ENCODE data around the gene RAB35. TPM values are rescaled to one million over a fixed set of nuclear protein-coding genes. Genes with fewer than 3 reads are reported as not detected.

The RAB35 gene
- total RNA-seq, 1 donor = 25.0 TPM

GRCh38 chr12:120095736-120096135 is 20.8 kb downstream of the RAB35 start:
- no peaks in the 10 kb centered on the region for H3K27me3 ChIP-seq (ENCODE audit: insufficient read depth, low read length)
- DNase-seq (ENCODE audit: insufficient read length, low spot score, missing footprints) = peak; percentile 86
- H3K27ac ChIP-seq (ENCODE audit: low read depth, low read length) = no peak overlapping the region
- no peaks in the 10 kb centered on the region for H3K4me1 ChIP-seq (ENCODE audit: insufficient read depth, low read length)
- TF ChIP-seq, protein P1, sequence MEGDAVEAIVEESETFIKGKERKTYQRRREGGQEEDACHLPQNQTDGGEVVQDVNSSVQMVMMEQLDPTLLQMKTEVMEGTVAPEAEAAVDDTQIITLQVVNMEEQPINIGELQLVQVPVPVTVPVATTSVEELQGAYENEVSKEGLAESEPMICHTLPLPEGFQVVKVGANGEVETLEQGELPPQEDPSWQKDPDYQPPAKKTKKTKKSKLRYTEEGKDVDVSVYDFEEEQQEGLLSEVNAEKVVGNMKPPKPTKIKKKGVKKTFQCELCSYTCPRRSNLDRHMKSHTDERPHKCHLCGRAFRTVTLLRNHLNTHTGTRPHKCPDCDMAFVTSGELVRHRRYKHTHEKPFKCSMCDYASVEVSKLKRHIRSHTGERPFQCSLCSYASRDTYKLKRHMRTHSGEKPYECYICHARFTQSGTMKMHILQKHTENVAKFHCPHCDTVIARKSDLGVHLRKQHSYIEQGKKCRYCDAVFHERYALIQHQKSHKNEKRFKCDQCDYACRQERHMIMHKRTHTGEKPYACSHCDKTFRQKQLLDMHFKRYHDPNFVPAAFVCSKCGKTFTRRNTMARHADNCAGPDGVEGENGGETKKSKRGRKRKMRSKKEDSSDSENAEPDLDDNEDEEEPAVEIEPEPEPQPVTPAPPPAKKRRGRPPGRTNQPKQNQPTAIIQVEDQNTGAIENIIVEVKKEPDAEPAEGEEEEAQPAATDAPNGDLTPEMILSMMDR (IDR thresholded peaks at IDR 0.05; ENCODE audit: extremely low read depth, low read depth, low read length) = no peak
- H2AFZ ChIP-seq (ENCODE audit: low read length) = no peak overlapping the region
- no peak overlapping the region for H3K4me2 ChIP-seq (ENCODE audit: insufficient read depth, low read length)
- H4K20me1 ChIP-seq (ENCODE audit: insufficient read depth, low read length) = peaks cover 25% of the 10 kb centered on the region
- peaks cover 44% of the 10 kb centered on the region for H3K36me3 ChIP-seq (ENCODE audit: insufficient read depth, low read length)
- H3K79me2 ChIP-seq (ENCODE audit: insufficient read depth, low read length) = peaks cover 28% of the 10 kb centered on the region
- H3K9me3 ChIP-seq (ENCODE audit: low read depth, low read length) = no peaks in the 10 kb centered on the region
- H3K4me3 ChIP-seq (ENCODE audit: insufficient read depth, low read length) = no peak overlapping the region

DNA sequence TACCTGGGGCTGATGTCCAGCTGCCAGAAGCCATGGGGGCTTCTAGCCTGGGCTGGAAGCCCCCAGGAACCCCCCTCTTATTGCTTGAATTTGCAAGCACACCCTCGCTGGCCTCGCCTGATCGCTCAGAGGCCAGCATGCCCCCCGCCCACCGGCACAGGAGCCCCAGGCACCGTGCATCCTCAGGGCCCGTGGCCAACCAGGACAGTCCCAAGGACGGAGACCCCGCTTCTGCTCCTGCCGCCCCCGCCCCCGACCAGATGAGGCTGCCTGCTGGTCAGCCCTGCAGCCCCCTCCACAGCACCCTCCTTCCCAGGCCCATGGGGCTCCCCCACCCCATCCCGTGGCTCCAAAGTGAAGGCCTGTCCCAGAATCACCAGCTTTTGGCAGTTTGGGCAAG is 21.2 kb downstream of the RAB35 start:
- Histone ChIP-seq H4K20me1 (ENCODE audit: insufficient read depth, low read length) (peaks cover 21% of the 10 kb centered on the region), H3K4me3 (ENCODE audit: insufficient read depth, low read length) (no peak overlapping the region), H3K79me2 (ENCODE audit: insufficient read depth, low read length) (peaks cover 24% of the 10 kb centered on the region), H3K27ac (ENCODE audit: low read depth, low read length) (no peak overlapping the region), H3K27me3 (ENCODE audit: insufficient read depth, low read length) (no peaks in the 10 kb centered on the region), H2AFZ (ENCODE audit: low read length) (no peak overlapping the region), H3K36me3 (ENCODE audit: insufficient read depth, low read length) (peaks cover 40% of the 10 kb centered on the region), H3K9me3 (ENCODE audit: low read depth, low read length) (no peaks in the 10 kb centered on the region), H3K4me1 (ENCODE audit: insufficient read depth, low read length) (no peaks in the 10 kb centered on the region), H3K4me2 (ENCODE audit: insufficient read depth, low read length) (no peak overlapping the region)
- TF ChIP-seq, protein P1 (IDR thresholded peaks at IDR 0.05; ENCODE audit: extremely low read depth, low read depth, low read length) = no peak
- no peak for DNase-seq (ENCODE audit: insufficient read length, low spot score, missing footprints)

GRCh38 chr12:120094485-120094884 is 22.1 kb downstream of the RAB35 start:
- H3K9me3 ChIP-seq (ENCODE audit: low read depth, low read length) = no peaks in the 10 kb centered on the region
- H3K4me1 ChIP-seq (ENCODE audit: insufficient read depth, low read length) = no peaks in the 10 kb centered on the region
- H3K36me3 ChIP-seq (ENCODE audit: insufficient read depth, low read length) = peaks cover 38% of the 10 kb centered on the region
- H3K4me3 ChIP-seq (ENCODE audit: insufficient read depth, low read length) = no peak overlapping the region
- H4K20me1 ChIP-seq (ENCODE audit: insufficient read depth, low read length) = peaks cover 17% of the 10 kb centered on the region
- H3K4me2 ChIP-seq (ENCODE audit: insufficient read depth, low read length) = no peak overlapping the region
- peak; percentile 68 for DNase-seq (ENCODE audit: insufficient read length, low spot score, missing footprints)
- no peak overlapping the region for H3K27ac ChIP-seq (ENCODE audit: low read depth, low read length)
- no peaks in the 10 kb centered on the region for H3K27me3 ChIP-seq (ENCODE audit: insufficient read depth, low read length)
- H2AFZ ChIP-seq (ENCODE audit: low read length) = no peak overlapping the region
- TF ChIP-seq, protein P1 (IDR thresholded peaks at IDR 0.05; ENCODE audit: extremely low read depth, low read depth, low read length) = no peak
- peaks cover 15% of the 10 kb centered on the region for H3K79me2 ChIP-seq (ENCODE audit: insufficient read depth, low read length)

GRCh38 chr12:120093592-120094355 is 22.8 kb downstream of the RAB35 start:
- Histone ChIP-seq H3K4me1 (ENCODE audit: insufficient read depth, low read length) (no peaks in the 10 kb centered on the region), H3K27me3 (ENCODE audit: insufficient read depth, low read length) (no peaks in the 10 kb centered on the region), H3K36me3 (ENCODE audit: insufficient read depth, low read length) (peaks cover 35% of the 10 kb centered on the region), H4K20me1 (ENCODE audit: insufficient read depth, low read length) (peaks cover 17% of the 10 kb centered on the region), H3K27ac (ENCODE audit: low read depth, low read length) (no peak overlapping the region), H2AFZ (ENCODE audit: low read length) (no peak overlapping the region), H3K79me2 (ENCODE audit: insufficient read depth, low read length) (peaks cover 10% of the 10 kb centered on the region), H3K9me3 (ENCODE audit: low read depth, low read length) (no peaks in the 10 kb centered on the region), H3K4me3 (ENCODE audit: insufficient read depth, low read length) (no peak overlapping the region), H3K4me2 (ENCODE audit: insufficient read depth, low read length) (no peak overlapping the region)
- TF ChIP-seq, protein P1 (IDR thresholded peaks at IDR 0.05; ENCODE audit: extremely low read depth, low read depth, low read length) = no peak
- peak; percentile 75 for DNase-seq (ENCODE audit: insufficient read length, low spot score, missing footprints)
